Measurements from ENCODE around the gene EPHA3. TPM values are rescaled to one million over a fixed set of nuclear protein-coding genes. Genes with fewer than 3 reads are reported as not detected.

EPHA3 gene
- total and polyA plus RNA-seq, 2 of the 4 experiments (the other 2 are of a cell fraction): 0.10 to 0.18 TPM

DNA sequence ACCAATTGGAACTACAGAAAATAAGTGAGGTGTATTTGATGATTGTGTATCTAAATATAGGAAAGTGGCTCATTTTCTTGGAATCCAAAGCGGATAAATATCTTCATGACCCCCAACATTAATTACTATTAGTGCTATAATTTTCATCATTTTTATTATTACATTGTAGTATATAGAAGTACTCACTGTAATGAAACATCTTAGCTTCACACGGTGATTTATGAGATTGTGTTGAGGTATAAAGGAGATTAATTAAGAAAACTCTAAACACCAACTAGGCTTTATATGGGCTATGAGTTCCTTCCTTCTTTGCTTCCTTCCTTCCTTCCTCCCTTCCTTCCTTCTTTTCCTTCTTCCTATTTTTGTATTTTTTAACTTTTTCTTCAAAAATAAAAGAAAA lies 52.2 kb downstream of the EPHA3 start:
- H3K9me1 ChIP-seq (ENCODE audit: insufficient read depth, low read length): no peaks in the 10 kb centered on the region
- no peak for DNase-seq
- H4K8ac ChIP-seq (ENCODE audit: low read depth in 2 of 2, low read length in 2 of 2): no peak overlapping the region
- no peak overlapping the region for H4K91ac ChIP-seq (ENCODE audit: insufficient read depth, low read depth, low read length)
- H4K5ac ChIP-seq (ENCODE audit: low read depth, low read length): no peak overlapping the region
- H3K23ac ChIP-seq (ENCODE audit: low read depth, low read length): no peak overlapping the region
- no peak for TF ChIP-seq FOS (IDR thresholded peaks at IDR 0.05; ENCODE audit: low read depth, low read length)
- H3K9ac ChIP-seq (ENCODE audit: low read depth, low read length): no peak overlapping the region
- H3K4me3 ChIP-seq (ENCODE audit: insufficient read depth, low read depth, low read length): no peak overlapping the region
- no peak overlapping the region for H3K18ac ChIP-seq (ENCODE audit: low read depth, low read length)
- no peaks in the 10 kb centered on the region for H3K79me1 ChIP-seq (ENCODE audit: low read depth in 1 of 2, low read length in 2 of 2)
- no peak overlapping the region for H2BK120ac ChIP-seq (ENCODE audit: low read depth, low read length)
- no peak overlapping the region for H3K27ac ChIP-seq (ENCODE audit: insufficient read depth, low read length)
- no peak overlapping the region for H2AK9ac ChIP-seq (replicated peaks; ENCODE audit: low read depth, low read length, poor library complexity)
- no CpG with 5 or more reads among the region's 2 CpGs for WGBS, 2 experiments (ENCODE audit: extremely low coverage in 2 of 2, insufficient read length in 1 of 2)
- H3K14ac ChIP-seq (replicated peaks; ENCODE audit: low read depth, low read length): no peak overlapping the region
- no peak for ATAC-seq (ENCODE audit: low read depth)
- no peak overlapping the region for H2BK20ac ChIP-seq (ENCODE audit: low read depth, low read length)
- intact Hi-C loops (cut with micrococcal nuclease): loop anchor here (5.0 kb wide), 1 partner anchor 48 kb away; no protein-coding TSS in a partner anchor
- H2BK15ac ChIP-seq (ENCODE audit: low read depth, low read length): no peak overlapping the region
- no peak overlapping the region for H2BK5ac ChIP-seq (ENCODE audit: low read depth, low read length, poor library complexity, severe bottlenecking)
- dilution Hi-C loops (cut with HindIII; ENCODE audit: low sequenced_read_pairs, unreplicated experiment): no loop called here
- H3K4ac ChIP-seq (ENCODE audit: low read depth, low read length): no peak overlapping the region
- H3K4me1 ChIP-seq (ENCODE audit: control insufficient read depth, insufficient read depth, low read length): no peaks in the 10 kb centered on the region
- H2AK5ac ChIP-seq (ENCODE audit: low read depth, low read length): no peak overlapping the region
- H3K9me3 ChIP-seq (ENCODE audit: control insufficient read depth, insufficient read depth, low read length): no peaks in the 10 kb centered on the region
- no peaks in the 10 kb centered on the region for H4K20me1 ChIP-seq (ENCODE audit: insufficient read depth, low read length)
- H3K27me3 ChIP-seq (ENCODE audit: control insufficient read depth, insufficient read depth, low read length): no peaks in the 10 kb centered on the region
- in situ Hi-C loops (cut with MboI; ENCODE audit: low sequenced_read_pairs): no loop called here
- H3K36me3 ChIP-seq (ENCODE audit: control insufficient read depth, insufficient read depth, low read length): no peaks in the 10 kb centered on the region
- ChIA-PET CTCF (no interaction called here), POLR2A (ENCODE audit: unreplicated experiment) (no interaction called here)
- H2AFZ ChIP-seq (replicated peaks; ENCODE audit: low read length, poor library complexity): no peak overlapping the region
- no TSS peak for BruUV-seq (replicated peaks)
- H3K4me2 ChIP-seq (ENCODE audit: low read depth, low read length): no peak overlapping the region
- H3K56ac ChIP-seq (ENCODE audit: extremely low read depth, insufficient read depth, low read length): no peak overlapping the region
